ENCODE data around the gene SMIM35. TPM values are rescaled to one million over a fixed set of nuclear protein-coding genes. Genes with fewer than 3 reads are reported as not detected.

The SMIM35 gene
- total and polyA plus RNA-seq, 2 donors (not counting 3 experiments of a cell fraction or from before 2014, with no cell fraction given) = not detected

DNA sequence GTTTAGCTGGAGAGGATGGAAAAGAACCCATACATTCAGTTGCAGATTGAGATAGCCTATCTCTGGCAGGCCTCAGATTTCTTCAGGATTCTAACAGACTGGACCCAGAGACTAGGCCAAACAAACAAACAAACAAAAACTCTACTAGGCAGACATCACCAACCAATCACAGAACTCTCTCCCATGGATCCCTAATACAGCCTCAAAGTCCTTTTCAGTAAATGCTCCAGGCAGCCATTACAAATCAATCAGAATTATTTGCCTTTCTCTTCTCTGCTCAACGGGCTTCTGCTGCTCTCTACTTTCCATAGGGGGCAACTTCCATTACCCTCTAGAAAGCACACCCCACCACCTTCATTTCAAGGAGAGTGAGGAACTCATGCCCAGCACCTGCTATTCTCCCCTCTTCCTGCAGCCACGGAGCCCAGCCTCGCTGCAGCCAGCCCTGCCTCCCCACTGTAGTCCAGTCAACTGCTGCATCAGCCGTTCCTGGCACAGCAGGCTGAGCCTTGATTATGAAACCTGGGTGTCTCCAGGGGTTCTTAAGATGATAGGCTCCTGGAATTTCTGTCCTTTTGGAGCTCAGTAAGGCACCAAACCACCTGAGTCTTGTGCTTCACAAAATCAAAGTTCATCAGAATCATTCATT is 19.0 kb upstream of the SMIM35 start:
- Histone ChIP-seq H3K27ac (ENCODE audit: insufficient read depth, low read depth, low read length) (no peak overlapping the region), H3K9me3 (replicated peaks; ENCODE audit: control insufficient read depth, insufficient read depth, low read length) (no peaks in the 10 kb centered on the region), H4K20me1 (replicated peaks; ENCODE audit: control insufficient read depth, extremely low read depth, insufficient read depth, low read length) (no peaks in the 10 kb centered on the region), H3K9ac (replicated peaks; ENCODE audit: extremely low read depth, insufficient read depth, low read length) (no peak overlapping the region), H3K27me3 (ENCODE audit: control insufficient read depth in 2 of 2, insufficient read depth in 2 of 2, low read length in 2 of 2) (peaks cover 0 to 4% of the 10 kb centered on the region in 2 experiments), H3K4me3 (replicated peaks in 1 of 3; ENCODE audit: insufficient read depth in 1 of 3, low read depth in 1 of 3, low read length in 3 of 3) (no peak overlapping the region), H3K36me3 (ENCODE audit: control insufficient read depth in 2 of 2, extremely low read depth in 1 of 2, insufficient read depth in 2 of 2, low read length in 2 of 2) (no peaks in the 10 kb centered on the region), H3K4me1 (ENCODE audit: control insufficient read depth, extremely low read depth, insufficient read depth, low read length) (no peaks in the 10 kb centered on the region), H3K79me2 (ENCODE audit: control insufficient read depth, insufficient read depth, low read length) (no peaks in the 10 kb centered on the region), H3K9me1 (replicated peaks; ENCODE audit: control insufficient read depth, extremely low read depth, insufficient read depth, low read length) (no peaks in the 10 kb centered on the region), H2AFZ (ENCODE audit: low read depth, low read length) (no peak overlapping the region), H3K4me2 (ENCODE audit: insufficient read depth, low read length) (no peak overlapping the region)
- intact Hi-C loops (cut with micrococcal nuclease) = no loop called here
- DNase-seq (ENCODE audit: low read depth, low spot score) (no peak), FAIRE-seq (no peak)
- no TSS peak for BruUV-seq (replicated peaks)
- dilution Hi-C loops (cut with MboI; ENCODE audit: extremely low pct_ligation_motif_present, low sequenced_read_pairs) = no loop called here
- POLR2A ChIA-PET = no interaction called here
- CTCF ChIA-PET = interaction anchor here (0.6 to 1.0 kb wide), 2 partner anchors 14 to 248 kb away, joined by 3 read pairs; no protein-coding TSS in a partner anchor
- TF ChIP-seq, protein P1, sequence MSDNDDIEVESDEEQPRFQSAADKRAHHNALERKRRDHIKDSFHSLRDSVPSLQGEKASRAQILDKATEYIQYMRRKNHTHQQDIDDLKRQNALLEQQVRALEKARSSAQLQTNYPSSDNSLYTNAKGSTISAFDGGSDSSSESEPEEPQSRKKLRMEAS (IDR thresholded peaks at IDR 0.05; ENCODE audit: insufficient read depth, insufficient read length) = no peak
- TF ChIP-seq POLR2A (IDR thresholded peaks at IDR 0.05; ENCODE audit: low read depth, low read length) = no peak
- TF ChIP-seq GATA2 (IDR thresholded peaks at IDR 0.05; ENCODE audit: insufficient read depth, insufficient read length, low read depth, low read length) = no peak
- no peak for TF ChIP-seq EZH2 (IDR thresholded peaks at IDR 0.05; ENCODE audit: borderline replicate concordance, low read depth, low read length, severe bottlenecking)
- TF ChIP-seq MYC (IDR thresholded peaks at IDR 0.05; ENCODE audit: low read depth, low read length) = no peak
- no peak for TF ChIP-seq POLR2AphosphoS5 (IDR thresholded peaks at IDR 0.05; ENCODE audit: insufficient read depth, low read depth, low read length)
- TF ChIP-seq FOS (IDR thresholded peaks at IDR 0.05; ENCODE audit: borderline replicate concordance, insufficient read depth, low read length) = no peak
- no peak for TF ChIP-seq JUN (IDR thresholded peaks at IDR 0.05; ENCODE audit: borderline replicate concordance, insufficient read depth, insufficient read length, low read depth)
- TF ChIP-seq, protein P2, sequence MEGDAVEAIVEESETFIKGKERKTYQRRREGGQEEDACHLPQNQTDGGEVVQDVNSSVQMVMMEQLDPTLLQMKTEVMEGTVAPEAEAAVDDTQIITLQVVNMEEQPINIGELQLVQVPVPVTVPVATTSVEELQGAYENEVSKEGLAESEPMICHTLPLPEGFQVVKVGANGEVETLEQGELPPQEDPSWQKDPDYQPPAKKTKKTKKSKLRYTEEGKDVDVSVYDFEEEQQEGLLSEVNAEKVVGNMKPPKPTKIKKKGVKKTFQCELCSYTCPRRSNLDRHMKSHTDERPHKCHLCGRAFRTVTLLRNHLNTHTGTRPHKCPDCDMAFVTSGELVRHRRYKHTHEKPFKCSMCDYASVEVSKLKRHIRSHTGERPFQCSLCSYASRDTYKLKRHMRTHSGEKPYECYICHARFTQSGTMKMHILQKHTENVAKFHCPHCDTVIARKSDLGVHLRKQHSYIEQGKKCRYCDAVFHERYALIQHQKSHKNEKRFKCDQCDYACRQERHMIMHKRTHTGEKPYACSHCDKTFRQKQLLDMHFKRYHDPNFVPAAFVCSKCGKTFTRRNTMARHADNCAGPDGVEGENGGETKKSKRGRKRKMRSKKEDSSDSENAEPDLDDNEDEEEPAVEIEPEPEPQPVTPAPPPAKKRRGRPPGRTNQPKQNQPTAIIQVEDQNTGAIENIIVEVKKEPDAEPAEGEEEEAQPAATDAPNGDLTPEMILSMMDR (IDR thresholded peaks at IDR 0.05; ENCODE audit: extremely low read depth in 1 of 2, insufficient read depth in 1 of 2, low read depth in 1 of 2, low read length in 2 of 2) = no peak

Measured in endothelial cell of umbilical vein (primary cell).